Keratinocyte (primary cell): ENCODE measurements around the gene B3GNT9. TPM values are rescaled to one million over a fixed set of nuclear protein-coding genes. Genes with fewer than 3 reads are reported as not detected.
A peak's percentile ranks its signal among the peaks of the same experiment; 100 is the strongest.

ENCODE experiments used
- DNase-seq: peaks from one replicate; pipeline ENCODE4 v3.0.0-alpha.2; 2011; ENCODE audit warnings: low read depth, missing footprints, low spot score
- FAIRE-seq: peaks from 2 replicates; lab custom pipeline; 2011; peaks lifted over from hg19 to GRCh38; lab: Jason Lieb, UNC
- H2AFZ ChIP-seq: 2 replicates; pipeline ENCODE4 v1.6.0; 2012; ENCODE audit warnings: low read length, control low read depth, inconsistent platforms; ENCODE audit not compliant: control insufficient read depth
- H3K27ac ChIP-seq: 2 replicates; pipeline ENCODE4 v1.5.1; 2011; ENCODE audit warnings: low read length; ENCODE audit not compliant: control insufficient read depth, insufficient read depth
- H3K27me3 ChIP-seq: 3 replicates; pipeline ENCODE4 v1.6.0; 2011; ENCODE audit warnings: low read length; ENCODE audit not compliant: control insufficient read depth, insufficient read depth; ENCODE audit errors: extremely low read depth
- H3K36me3 ChIP-seq, 2 experiments: 2 replicates in 1 of 2; 3 replicates in 1 of 2; pipeline ENCODE4 v1.5.1; 2011; ENCODE audit warnings: low read length in 2 of 2, mild to moderate bottlenecking in 1 of 2; ENCODE audit not compliant: control insufficient read depth in 2 of 2, insufficient read depth in 2 of 2; ENCODE audit errors: extremely low read depth in 1 of 2
- H3K4me1 ChIP-seq: 3 replicates; pipeline ENCODE4 v1.5.1; 2011; ENCODE audit warnings: low read length; ENCODE audit not compliant: control insufficient read depth, insufficient read depth; ENCODE audit errors: extremely low read depth
- H3K4me2 ChIP-seq: 3 replicates; pipeline ENCODE4 v1.6.0; 2011; ENCODE audit warnings: low read depth, low read length; ENCODE audit not compliant: control insufficient read depth, insufficient read depth; ENCODE audit errors: extremely low read depth
- H3K4me3 ChIP-seq, 3 experiments: fragments of 200-600 bp in 1 of 3; sonication (generic) in 1 of 3; 2 replicates in 2 of 3; 3 replicates in 1 of 3; pipeline ENCODE4 v1.5.1; 2011 to 2016; ENCODE audit warnings: low read length in 3 of 3, mild to moderate bottlenecking in 3 of 3, control low read depth in 2 of 3, inconsistent platforms in 1 of 3, low read depth in 1 of 3, mixed read lengths in 1 of 3, mixed run types in 1 of 3, moderate library complexity in 1 of 3; ENCODE audit not compliant: control insufficient read depth in 2 of 3, insufficient read depth in 2 of 3; ENCODE audit errors: extremely low read depth in 1 of 3
- H3K79me2 ChIP-seq: 2 replicates; pipeline ENCODE4 v1.6.0; 2012; ENCODE audit warnings: low read length; ENCODE audit not compliant: control insufficient read depth, insufficient read depth
- H3K9ac ChIP-seq: 3 replicates; pipeline ENCODE4 v1.6.0; 2011; ENCODE audit warnings: low read length; ENCODE audit not compliant: control insufficient read depth, insufficient read depth; ENCODE audit errors: extremely low read depth
- H3K9me1 ChIP-seq: 3 replicates; pipeline ENCODE4 v1.6.0; 2011; ENCODE audit warnings: low read length; ENCODE audit not compliant: control insufficient read depth, insufficient read depth; ENCODE audit errors: extremely low read depth
- H3K9me3 ChIP-seq: 2 replicates; pipeline ENCODE4 v1.5.1; 2012; ENCODE audit warnings: low read depth, low read length; ENCODE audit not compliant: control insufficient read depth
- H4K20me1 ChIP-seq: 3 replicates; pipeline ENCODE4 v1.6.0; 2011; ENCODE audit warnings: low read length; ENCODE audit not compliant: control insufficient read depth, insufficient read depth; ENCODE audit errors: extremely low read depth
- CTCF ChIP-seq, 3 experiments: IDR thresholded peaks in 1 of 3; conservative IDR thresholded peaks in 1 of 3; optimal IDR thresholded peaks in 1 of 3; 2 replicates in 2 of 3; 3 replicates in 1 of 3; pipeline versions ENCODE3 to v1.5.1; 2011; ENCODE audit warnings: low read length in 3 of 3, mild to moderate bottlenecking in 3 of 3, moderate library complexity in 2 of 3, control low read depth in 1 of 3, inconsistent platforms in 1 of 3; ENCODE audit not compliant: insufficient read depth in 2 of 3; ENCODE audit errors: extremely low read depth in 1 of 3
- EZH2 ChIP-seq: IDR thresholded peaks from one replicate; pipeline ENCODE4 v1.6.1; 2012; ENCODE audit warnings: inconsistent platforms, mild to moderate bottlenecking, low read length, moderate library complexity
- dilution Hi-C: fragments of 300-500 bp; cut with MboI; formaldehyde crosslinking; loops from one replicate; pipeline ENCODE4 v1.7.0; 2020; ENCODE audit warnings: low sequenced_read_pairs; ENCODE audit not compliant: extremely low pct_ligation_motif_present
- polyA plus RNA-seq, 5 experiments: library from polyadenylated mRNA; depleted of rRNA in 3 of 5; stranded (reverse) in 3 of 5; stranded (forward) in 1 of 5; unstranded in 1 of 5; fragments of >200 nt; gene quantifications; 1 replicate in 1 of 5; 2 replicates in 3 of 5; 3 replicates in 1 of 5; pipeline versions ENCODE4 v1.2.1 to v1.2.3, GENCODE V29; 2011 to 2012; ENCODE audit warnings: missing spikeins in 2 of 5, low read depth in 1 of 5, low replicate concordance in 1 of 5

B3GNT9 gene
- polyA plus RNA-seq, 1 donor (not counting 4 experiments of a cell fraction or from before 2014, with no cell fraction given): 2.6 TPM

GRCh38 chr16:67174706-67175231 lies 24.0 kb upstream of the B3GNT9 start:
- H3K9ac ChIP-seq: peak overlapping the region; percentile 50
- H4K20me1 ChIP-seq: no peaks in the 10 kb centered on the region
- H3K27me3 ChIP-seq: no peaks in the 10 kb centered on the region
- no peak for DNase-seq
- dilution Hi-C loops: no loop called here
- H3K4me2 ChIP-seq: peak overlapping the region; percentile 90
- H3K9me3 ChIP-seq: no peaks in the 10 kb centered on the region
- H3K79me2 ChIP-seq: no peaks in the 10 kb centered on the region
- peak overlapping the region; percentile 43 to 66 (median 55) for H3K4me3 ChIP-seq
- no peak for TF ChIP-seq CTCF (optimal IDR thresholded peaks at IDR 0.05 in 1 of 3, IDR thresholded peaks at IDR 0.05 in 1 of 3, conservative IDR thresholded peaks at IDR 0.05 in 1 of 3; ENCODE audit: extremely low read depth in 1 of 3, insufficient read depth in 2 of 3, low read length in 3 of 3)
- TF ChIP-seq EZH2: no peak
- H3K27ac ChIP-seq: peak overlapping the region; percentile 31
- H3K9me1 ChIP-seq: no peaks in the 10 kb centered on the region
- H3K4me1 ChIP-seq: peaks cover 51% of the 10 kb centered on the region
- H2AFZ ChIP-seq: no peak overlapping the region
- peaks cover 0 to 1% of the 10 kb centered on the region in 2 experiments for H3K36me3 ChIP-seq
- no peak for FAIRE-seq

GRCh38 chr16:67173808-67174705 lies 23.3 kb upstream of the B3GNT9 start:
- H4K20me1 ChIP-seq: no peaks in the 10 kb centered on the region
- peak overlapping the region; percentile 71 for H2AFZ ChIP-seq
- H3K4me2 ChIP-seq: peak overlapping the region; percentile 90
- no peak for TF ChIP-seq EZH2
- peak in 2 of 3 experiments; percentile 50 to 62 for TF ChIP-seq CTCF (optimal IDR thresholded peaks at IDR 0.05 in 1 of 3, IDR thresholded peaks at IDR 0.05 in 1 of 3, conservative IDR thresholded peaks at IDR 0.05 in 1 of 3; ENCODE audit: extremely low read depth in 1 of 3, insufficient read depth in 2 of 3, low read length in 3 of 3)
- H3K27me3 ChIP-seq: no peaks in the 10 kb centered on the region
- no peaks in the 10 kb centered on the region for H3K79me2 ChIP-seq
- H3K9ac ChIP-seq: peak overlapping the region; percentile 66
- H3K4me1 ChIP-seq: peaks cover 50% of the 10 kb centered on the region
- dilution Hi-C loops: no loop called here
- H3K9me1 ChIP-seq: no peaks in the 10 kb centered on the region
- peak overlapping the region; percentile 53 for H3K27ac ChIP-seq
- H3K36me3 ChIP-seq: no peaks in the 10 kb centered on the region
- no peak for DNase-seq
- H3K4me3 ChIP-seq: peak overlapping the region; percentile 43 to 66 (median 55)
- H3K9me3 ChIP-seq: no peaks in the 10 kb centered on the region
- FAIRE-seq: no peak
